ENCODE measurements around the gene TMC5. TPM values are rescaled to one million over a fixed set of nuclear protein-coding genes. Genes with fewer than 3 reads are reported as not detected.

TMC5 gene
- total RNA-seq, 1 experiment from 2014 or later: 15.7 TPM

GRCh38 chr16:19410435-19411171 is 7.1 kb upstream of the TMC5 start:
- peak overlapping the region; percentile 65 for H2AFZ ChIP-seq (ENCODE audit: low read depth, low read length, poor library complexity, severe bottlenecking)
- no peaks in the 10 kb centered on the region for H3K27me3 ChIP-seq (ENCODE audit: insufficient read depth, low read length)
- intact Hi-C loops (cut with micrococcal nuclease): no loop called here
- no peaks in the 10 kb centered on the region for H4K20me1 ChIP-seq (ENCODE audit: insufficient read depth)
- POLR2A ChIA-PET: interaction anchor here (0.6 to 1.6 kb wide), 5 partner anchors 14 to 92 kb away, joined by 3 to 5 read pairs (median 3); no protein-coding TSS in a partner anchor
- peak overlapping the region; percentile 82 for H3K4me2 ChIP-seq (ENCODE audit: low read length)
- peak overlapping the region; percentile 69 for H3K9ac ChIP-seq (ENCODE audit: low read length)
- peaks cover 6% of the 10 kb centered on the region; the same call in 1 of the 2 replicates for H3K79me2 ChIP-seq (ENCODE audit: insufficient read depth, low read length)
- CTCF ChIA-PET: interaction anchor here (1.0 to 2.0 kb wide), 2 partner anchors 18 to 92 kb away, joined by 3 to 5 read pairs; no protein-coding TSS in a partner anchor
- H3K4me3 ChIP-seq (replicated peaks in 1 of 2; ENCODE audit: low read depth in 1 of 2, low read length in 2 of 2): peak overlapping the region; percentile 62
- peaks cover 29 to 52% of the 10 kb centered on the region in 2 experiments for H3K4me1 ChIP-seq (ENCODE audit: control insufficient read depth in 1 of 2, insufficient read depth in 2 of 2, low read length in 2 of 2)
- ATAC-seq (peak; percentile 83), DNase-seq (ENCODE audit: low read depth, low spot score) (no peak)
- peak overlapping the region; percentile 83 for H3K27ac ChIP-seq (ENCODE audit: low read depth, low read length)
- 0 out of 4 replicates have a peak, but pooled peaks cover 0 to 3% of the 10 kb centered on the region in 2 experiments for H3K36me3 ChIP-seq (ENCODE audit: control insufficient read depth in 1 of 2, insufficient read depth in 2 of 2, low read length in 2 of 2)
- BruUV-seq (replicated peaks): no TSS peak
- H3K9me2 ChIP-seq (ENCODE audit: insufficient read depth): no peaks in the 10 kb centered on the region
- RAD21 ChIA-PET (ENCODE audit: low non-redundant PET in 1 of 2, low total read pairs in 2 of 2, uncharacterized antibody in 2 of 2, unreplicated experiment in 2 of 2): no interaction called here
- H3K9me3 ChIP-seq (ENCODE audit: control insufficient read depth in 1 of 2, insufficient read depth in 1 of 2, low read depth in 1 of 2, low read length in 2 of 2): peaks cover 0 to 7% of the 10 kb centered on the region in 2 experiments; a peak in 1 of 4 replicates
- TF ChIP-seq RAD21 (IDR thresholded peaks at IDR 0.05; ENCODE audit: low read depth): peak; percentile 44
- TF ChIP-seq TCF7L2 (IDR thresholded peaks at IDR 0.05; ENCODE audit: borderline replicate concordance, extremely low read depth, insufficient read depth, insufficient read length): no peak
- TF ChIP-seq REST (IDR thresholded peaks at IDR 0.05; ENCODE audit: low read depth): no peak
- no peak for TF ChIP-seq CEBPB (IDR thresholded peaks at IDR 0.05; ENCODE audit: low read depth)
- TF ChIP-seq CBX3 (IDR thresholded peaks at IDR 0.05; ENCODE audit: low read depth): peak; percentile 54; the same call in 1 of the 2 replicates
- TF ChIP-seq MAX (IDR thresholded peaks at IDR 0.05): peak; percentile 66
- no peak for TF ChIP-seq SRF (IDR thresholded peaks at IDR 0.05; ENCODE audit: low read depth)
- no peak for TF ChIP-seq ELF1 (IDR thresholded peaks at IDR 0.05; ENCODE audit: borderline replicate concordance, low read depth)
- TF ChIP-seq FOSL1 (IDR thresholded peaks at IDR 0.05; ENCODE audit: low read depth): no peak
- no peak for TF ChIP-seq ZBTB33 (IDR thresholded peaks at IDR 0.05; ENCODE audit: extremely low read depth, insufficient replicate concordance, low read length)
- TF ChIP-seq POLR2AphosphoS5 (IDR thresholded peaks at IDR 0.05; ENCODE audit: low read depth, low read length): peak; percentile 71
- TF ChIP-seq ZFX (IDR thresholded peaks at IDR 0.05): peak; percentile 86
- peak; percentile 31 for TF ChIP-seq YY1 (IDR thresholded peaks at IDR 0.05; ENCODE audit: extremely low read depth, insufficient replicate concordance, low read depth, low read length)
- no peak for TF ChIP-seq EZH2phosphoT487 (IDR thresholded peaks at IDR 0.05; ENCODE audit: borderline replicate concordance)
- TF ChIP-seq ATF3 (IDR thresholded peaks at IDR 0.05): no peak
- TF ChIP-seq SIN3A (IDR thresholded peaks at IDR 0.05; ENCODE audit: low read depth): no peak; the same call in 1 of the 2 replicates
- TF ChIP-seq JUND (IDR thresholded peaks at IDR 0.05): no peak
- peak; percentile 28; the same call in 1 of the 2 replicates for TF ChIP-seq SP1 (IDR thresholded peaks at IDR 0.05; ENCODE audit: low read depth)
- TF ChIP-seq POLR2A (IDR thresholded peaks at IDR 0.05; ENCODE audit: borderline replicate concordance, extremely low read depth, insufficient read depth, insufficient read length): no peak
- TF ChIP-seq ZNF274 (IDR thresholded peaks at IDR 0.05; ENCODE audit: low read depth, low read length): no peak
- no peak for TF ChIP-seq EZH2 (IDR thresholded peaks at IDR 0.05)
